Mucosa of descending colon (tissue), 3 donors: ENCODE results near the gene RPH3AL. TPM values are rescaled to one million over a fixed set of nuclear protein-coding genes. Genes with fewer than 3 reads are reported as not detected.

Experiments used
- ATAC-seq: fragments of 200-7000 bp; cut with Tn5 transposase; one replicate; pipeline ENCODE4 v1.9.1; 2020; ENCODE audit warnings: mild to moderate bottlenecking, moderate library complexity
- DNase-seq, 3 donors: peaks; one replicate each; pipeline ENCODE4 v3.0.0-alpha.2; 2020
- H3K36me3 ChIP-seq: fragments of 200-600 bp; one replicate; pipeline ENCODE4 v1.8.0; 2021; ENCODE audit warnings: low read depth, mild to moderate bottlenecking
- H3K4me1 ChIP-seq: fragments of 200-600 bp; one replicate; pipeline ENCODE4 v1.8.0; 2021; ENCODE audit warnings: low read depth, mild to moderate bottlenecking
- H3K4me3 ChIP-seq: fragments of 200-600 bp; one replicate; pipeline ENCODE4 v1.8.0; 2021; ENCODE audit warnings: mild to moderate bottlenecking
- H3K9me3 ChIP-seq: fragments of 200-600 bp; one replicate; pipeline ENCODE4 v1.8.0; 2021; ENCODE audit warnings: mild to moderate bottlenecking
- intact Hi-C, 2 donors: fragments of 100-400 bp; cut with DNase I in 1 of 2; cut with micrococcal nuclease in 1 of 2; formaldehyde crosslinking; loops; one replicate each; pipeline versions ENCODE4 v1.11.0 to v1.11.1; 2022; cut with DNase I, micrococcal nuclease
- total RNA-seq, 3 donors: library from RNA; stranded (reverse); fragmentation: NEBNext Ultra II Directional in 2 of 3; extraction: Animal tissue kit (Norgen Biotek cat#: 25700) in 2 of 3; gene quantifications; one replicate each; pipeline versions ENCODE4 v1.2.1 to v1.2.4, GENCODE V29; 2021 to 2023
- TF ChIP-seq, protein P1 (sequence below): fragments of 200-600 bp; IDR thresholded peaks from one replicate; pipeline ENCODE4 v1.8.0; 2022; ENCODE audit warnings: antibody characterized with exemption, mild to moderate bottlenecking
- donor health status: DM: no; HTN: no; CAD: no; lungs with moderate emphysema.
- donor health status: DM: no; HTN: no; CAD: no.
- donor health status: DM: no; HTN: yes; CAD: no.

The RPH3AL gene
- total RNA-seq, 3 donors from 2014 or later, result 24.0 to 44.1 (median 36.7) TPM

DNA sequence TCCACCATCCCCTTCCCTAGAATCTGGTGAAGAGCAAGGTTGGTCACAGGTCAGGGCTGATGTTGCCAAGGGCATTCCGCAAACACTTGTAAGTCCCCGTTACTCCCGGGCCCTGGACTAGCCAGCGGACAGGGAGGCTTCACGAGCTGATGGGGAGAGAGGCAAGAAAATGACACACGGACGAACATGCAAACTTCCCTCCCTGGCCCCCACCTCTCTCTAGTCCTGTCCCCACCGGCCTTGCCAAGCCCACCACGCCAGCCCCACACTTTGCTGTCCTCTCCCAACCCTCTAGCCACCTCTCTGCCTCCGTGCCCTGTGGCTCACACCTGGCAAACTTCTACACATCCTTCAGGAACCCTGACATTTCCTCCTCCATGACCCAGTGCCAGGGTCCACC is 54.8 kb downstream of the RPH3AL start:
- intact Hi-C loops, result no loop called here
- DNase-seq, result peak in 1 of 3 donors; percentile 32
- H3K36me3 ChIP-seq, result no peaks in the 10 kb centered on the region

DNA sequence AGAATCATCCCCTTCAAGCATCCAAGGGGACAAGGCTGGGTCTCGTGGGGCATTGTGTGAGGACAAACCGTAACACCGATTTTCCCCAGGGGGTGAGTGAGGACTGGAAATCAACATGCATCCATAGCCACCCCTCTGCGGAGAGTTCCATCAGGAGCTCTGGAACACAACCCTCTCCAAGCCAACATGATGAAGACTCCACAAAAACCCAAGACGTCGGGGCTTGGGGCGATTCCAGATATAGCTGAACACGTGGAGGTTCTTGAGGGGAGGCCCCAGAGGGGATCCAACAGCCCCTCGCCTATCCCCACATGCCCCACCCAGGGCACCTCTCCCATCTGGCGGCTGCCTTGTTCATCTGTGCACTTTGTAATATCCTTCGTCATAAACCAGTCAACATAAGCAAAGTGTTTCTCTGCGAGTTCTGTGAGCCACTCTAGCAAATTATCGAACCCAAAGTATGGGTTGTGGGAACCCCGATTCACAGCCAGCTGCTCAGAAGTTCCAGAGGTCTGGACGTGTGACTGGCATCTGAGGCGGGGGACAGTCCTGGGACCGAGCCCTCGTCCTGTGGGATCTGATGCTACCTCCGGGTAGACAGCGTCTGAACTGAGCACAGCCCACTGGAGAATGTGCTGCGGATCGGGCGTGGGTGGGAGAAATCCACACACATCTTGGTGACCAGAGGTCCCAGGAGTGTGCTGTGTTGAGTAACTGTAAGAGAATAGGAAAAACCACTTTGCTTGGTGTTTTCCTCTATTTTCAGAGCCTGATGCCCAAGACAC is 55.5 kb downstream of the RPH3AL start:
- H3K4me1 ChIP-seq, result peaks cover 6% of the 10 kb centered on the region
- DNase-seq (peak in 1 of 3 donors; percentile 27), ATAC-seq (no peak)
- H3K36me3 ChIP-seq, result no peaks in the 10 kb centered on the region
- no peak overlapping the region for H3K4me3 ChIP-seq
- intact Hi-C loops, result no loop called here
- no peaks in the 10 kb centered on the region for H3K9me3 ChIP-seq
- TF ChIP-seq, protein P1, sequence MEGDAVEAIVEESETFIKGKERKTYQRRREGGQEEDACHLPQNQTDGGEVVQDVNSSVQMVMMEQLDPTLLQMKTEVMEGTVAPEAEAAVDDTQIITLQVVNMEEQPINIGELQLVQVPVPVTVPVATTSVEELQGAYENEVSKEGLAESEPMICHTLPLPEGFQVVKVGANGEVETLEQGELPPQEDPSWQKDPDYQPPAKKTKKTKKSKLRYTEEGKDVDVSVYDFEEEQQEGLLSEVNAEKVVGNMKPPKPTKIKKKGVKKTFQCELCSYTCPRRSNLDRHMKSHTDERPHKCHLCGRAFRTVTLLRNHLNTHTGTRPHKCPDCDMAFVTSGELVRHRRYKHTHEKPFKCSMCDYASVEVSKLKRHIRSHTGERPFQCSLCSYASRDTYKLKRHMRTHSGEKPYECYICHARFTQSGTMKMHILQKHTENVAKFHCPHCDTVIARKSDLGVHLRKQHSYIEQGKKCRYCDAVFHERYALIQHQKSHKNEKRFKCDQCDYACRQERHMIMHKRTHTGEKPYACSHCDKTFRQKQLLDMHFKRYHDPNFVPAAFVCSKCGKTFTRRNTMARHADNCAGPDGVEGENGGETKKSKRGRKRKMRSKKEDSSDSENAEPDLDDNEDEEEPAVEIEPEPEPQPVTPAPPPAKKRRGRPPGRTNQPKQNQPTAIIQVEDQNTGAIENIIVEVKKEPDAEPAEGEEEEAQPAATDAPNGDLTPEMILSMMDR, result no peak

More for the DNA sequence above, 54.8 kb downstream of the RPH3AL start:
- ATAC-seq, result no peak
- no peaks in the 10 kb centered on the region for H3K9me3 ChIP-seq
- TF ChIP-seq, protein P1, result no peak
- H3K4me3 ChIP-seq, result no peak overlapping the region
- H3K4me1 ChIP-seq, result peaks cover 6% of the 10 kb centered on the region

DNA sequence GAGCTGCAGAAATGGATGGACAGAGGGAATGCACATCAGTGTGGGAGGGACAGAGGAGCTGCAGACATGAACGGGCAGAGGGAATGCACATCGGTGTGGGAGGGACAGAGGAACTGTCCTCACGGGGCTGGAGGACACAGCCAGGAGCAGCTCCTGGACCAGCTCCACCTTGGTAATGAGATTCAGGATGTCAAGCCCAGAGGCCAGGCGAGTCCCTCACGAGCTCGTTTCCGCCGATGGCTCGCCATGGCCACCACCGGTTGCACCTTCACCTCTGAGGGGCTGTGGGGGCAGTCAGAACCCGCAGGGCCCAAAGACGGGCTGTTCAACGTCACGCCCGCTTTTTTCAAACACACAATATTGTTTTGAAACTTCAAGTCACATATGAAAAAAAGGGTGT is 56.2 kb downstream of the RPH3AL start:
- ATAC-seq (no peak), DNase-seq (peak in 1 of 3 donors; percentile 17)
- intact Hi-C loops, result no loop called here
- peaks cover under 1% of the 10 kb centered on the region for H3K4me1 ChIP-seq
- H3K36me3 ChIP-seq, result no peaks in the 10 kb centered on the region
- H3K4me3 ChIP-seq, result no peak overlapping the region
- no peaks in the 10 kb centered on the region for H3K9me3 ChIP-seq
- TF ChIP-seq, protein P1, result no peak

DNA sequence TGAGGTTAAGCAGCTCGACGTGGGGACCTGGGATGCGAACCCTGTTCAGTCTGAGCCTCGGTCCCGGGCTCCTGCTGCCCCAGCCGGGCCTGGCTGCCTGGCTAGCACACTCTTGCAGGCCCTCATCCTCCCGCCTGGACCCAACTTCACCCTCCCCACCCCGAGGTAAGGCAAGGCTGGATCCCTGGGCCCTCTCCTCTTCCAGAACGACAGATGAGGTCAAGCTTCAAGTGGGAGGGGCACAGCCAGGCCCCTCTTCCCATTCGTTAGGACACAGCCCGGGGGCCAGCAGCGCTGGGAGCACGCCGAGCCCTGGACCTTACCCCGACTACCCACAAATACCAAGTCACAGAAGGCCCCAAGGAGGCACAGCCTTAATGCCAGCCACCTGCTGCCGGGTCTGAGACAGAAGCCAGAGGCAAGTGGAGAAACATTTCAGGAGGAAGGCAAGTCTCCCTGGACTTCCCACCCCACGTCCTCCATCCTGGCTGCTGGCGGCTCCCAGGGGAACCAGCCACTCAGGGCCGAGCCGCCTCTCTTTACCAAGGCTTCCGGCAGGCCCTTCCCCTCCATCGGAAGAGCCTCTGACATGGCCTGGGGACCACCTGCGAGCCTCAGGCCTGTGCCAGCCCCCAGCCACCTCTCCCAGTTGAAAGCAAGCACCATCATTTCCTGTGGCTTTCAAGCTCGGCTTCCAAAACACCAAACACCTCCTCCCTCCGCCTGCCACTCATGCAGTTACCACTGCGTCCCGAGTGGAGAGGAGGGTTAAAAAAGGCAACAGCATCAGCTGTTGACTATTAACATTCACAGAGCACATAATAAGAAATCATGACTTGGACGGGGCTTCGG is 59.9 kb downstream of the RPH3AL start:
- H3K9me3 ChIP-seq, result no peaks in the 10 kb centered on the region
- H3K36me3 ChIP-seq, result no peaks in the 10 kb centered on the region
- intact Hi-C loops, result no loop called here
- no peaks in the 10 kb centered on the region for H3K4me1 ChIP-seq
- no peak for ATAC-seq
- H3K4me3 ChIP-seq, result no peak overlapping the region
- DNase-seq, result peak in 1 of 3 donors; percentile 20
- TF ChIP-seq, protein P1, result no peak

DNA sequence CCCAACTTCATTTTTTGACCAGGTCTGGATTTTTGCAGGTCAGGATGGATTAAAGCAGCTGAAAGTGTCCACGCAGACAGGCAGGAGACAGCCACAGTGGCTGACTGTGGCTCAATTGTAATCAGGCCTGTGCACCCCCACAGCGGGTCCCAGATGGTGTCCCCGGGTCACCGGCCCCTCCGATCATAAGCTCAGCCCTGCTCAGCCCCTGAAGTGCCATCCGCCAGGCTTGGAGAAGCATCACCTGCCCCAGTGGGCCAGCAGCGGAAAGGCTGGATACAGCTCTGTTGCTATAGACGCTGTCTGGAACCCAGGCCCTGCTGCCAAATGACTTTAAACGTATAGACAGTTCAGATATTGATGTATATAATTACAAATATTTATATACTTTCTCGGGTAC is 60.6 kb downstream of the RPH3AL start:
- intact Hi-C loops, result no loop called here
- ATAC-seq, result no peak

More for the DNA sequence above, 60.6 kb downstream of the RPH3AL start:
- Histone ChIP-seq H3K36me3 (no peaks in the 10 kb centered on the region), H3K4me1 (no peaks in the 10 kb centered on the region), H3K4me3 (no peak overlapping the region), H3K9me3 (no peaks in the 10 kb centered on the region)
- DNase-seq, result peak in 1 of 3 donors; percentile 34
- TF ChIP-seq, protein P1, result no peak
